ENCODE measurements around the gene LCN1. TPM values are rescaled to one million over a fixed set of nuclear protein-coding genes. Genes with fewer than 3 reads are reported as not detected.
A peak's percentile ranks its signal among the peaks of the same experiment; 100 is the strongest.

Gene LCN1
- total and polyA plus RNA-seq, 2 of the 4 experiments (the other 2 are of a cell fraction), result not detected

- TF ChIP-seq, protein P1, sequence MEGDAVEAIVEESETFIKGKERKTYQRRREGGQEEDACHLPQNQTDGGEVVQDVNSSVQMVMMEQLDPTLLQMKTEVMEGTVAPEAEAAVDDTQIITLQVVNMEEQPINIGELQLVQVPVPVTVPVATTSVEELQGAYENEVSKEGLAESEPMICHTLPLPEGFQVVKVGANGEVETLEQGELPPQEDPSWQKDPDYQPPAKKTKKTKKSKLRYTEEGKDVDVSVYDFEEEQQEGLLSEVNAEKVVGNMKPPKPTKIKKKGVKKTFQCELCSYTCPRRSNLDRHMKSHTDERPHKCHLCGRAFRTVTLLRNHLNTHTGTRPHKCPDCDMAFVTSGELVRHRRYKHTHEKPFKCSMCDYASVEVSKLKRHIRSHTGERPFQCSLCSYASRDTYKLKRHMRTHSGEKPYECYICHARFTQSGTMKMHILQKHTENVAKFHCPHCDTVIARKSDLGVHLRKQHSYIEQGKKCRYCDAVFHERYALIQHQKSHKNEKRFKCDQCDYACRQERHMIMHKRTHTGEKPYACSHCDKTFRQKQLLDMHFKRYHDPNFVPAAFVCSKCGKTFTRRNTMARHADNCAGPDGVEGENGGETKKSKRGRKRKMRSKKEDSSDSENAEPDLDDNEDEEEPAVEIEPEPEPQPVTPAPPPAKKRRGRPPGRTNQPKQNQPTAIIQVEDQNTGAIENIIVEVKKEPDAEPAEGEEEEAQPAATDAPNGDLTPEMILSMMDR (conservative IDR thresholded peaks at IDR 0.05; ENCODE audit: low read depth, low read length), result peak; percentile 6; the same call in 1 of the 2 replicates
- TF ChIP-seq MXI1 (IDR thresholded peaks at IDR 0.05; ENCODE audit: borderline replicate concordance, low read depth, low read length) (no peak), MAZ (IDR thresholded peaks at IDR 0.05; ENCODE audit: borderline replicate concordance, low read depth, low read length) (no peak), FOS (IDR thresholded peaks at IDR 0.05; ENCODE audit: low read depth, low read length) (no peak), USF2 (IDR thresholded peaks at IDR 0.05; ENCODE audit: low read depth, low read length) (peak; percentile 34; the same call in 1 of the 2 replicates)
- no TSS peak for BruUV-seq (replicated peaks)
- H3K36me3 ChIP-seq (ENCODE audit: control insufficient read depth, insufficient read depth, low read length), result peaks cover 3% of the 10 kb centered on the region; the same call in 1 of the 2 replicates
- H3K56ac ChIP-seq (ENCODE audit: extremely low read depth, insufficient read depth, low read length), result no peak overlapping the region
- peak overlapping the region; percentile 19 for H2AK9ac ChIP-seq (replicated peaks; ENCODE audit: low read depth, low read length, poor library complexity)
- peak overlapping the region; percentile 31 for H3K4me2 ChIP-seq (ENCODE audit: low read depth, low read length)
- dilution Hi-C loops (cut with HindIII; ENCODE audit: low sequenced_read_pairs, unreplicated experiment), result no loop called here
- intact Hi-C loops (cut with micrococcal nuclease), result no loop called here
- no peak overlapping the region for H3K18ac ChIP-seq (ENCODE audit: low read depth, low read length)
- H2BK5ac ChIP-seq (ENCODE audit: low read depth, low read length, poor library complexity, severe bottlenecking), result no peak overlapping the region
- no peak overlapping the region for H2BK15ac ChIP-seq (ENCODE audit: low read depth, low read length)
- no peaks in the 10 kb centered on the region; the same call in 1 of the 2 replicates for H4K20me1 ChIP-seq (ENCODE audit: insufficient read depth, low read length)
- no peak overlapping the region for H3K14ac ChIP-seq (replicated peaks; ENCODE audit: low read depth, low read length)
- DNase-seq, result no peak
- no peak overlapping the region for H2BK20ac ChIP-seq (ENCODE audit: low read depth, low read length)
- no peak overlapping the region for H4K91ac ChIP-seq (ENCODE audit: insufficient read depth, low read depth, low read length)
- peaks cover 5% of the 10 kb centered on the region; the same call in 1 of the 2 replicates for H3K4me1 ChIP-seq (ENCODE audit: control insufficient read depth, insufficient read depth, low read length)
- ChIA-PET POLR2A (ENCODE audit: unreplicated experiment) (no interaction called here), CTCF (no interaction called here)
- H3K27ac ChIP-seq (ENCODE audit: insufficient read depth, low read length), result no peak overlapping the region
- in situ Hi-C loops (cut with MboI; ENCODE audit: low sequenced_read_pairs), result no loop called here
- peaks cover 16 to 17% of the 10 kb centered on the region in 2 experiments; a peak in 2 of 4 replicates for H3K79me1 ChIP-seq (ENCODE audit: low read depth in 1 of 2, low read length in 2 of 2)
- no peaks in the 10 kb centered on the region for H3K27me3 ChIP-seq (ENCODE audit: control insufficient read depth, insufficient read depth, low read length)
- no peak overlapping the region for H3K9ac ChIP-seq (ENCODE audit: low read depth, low read length)
- peak; percentile 4 for ATAC-seq (ENCODE audit: low read depth)
- H3K9me3 ChIP-seq (ENCODE audit: control insufficient read depth, insufficient read depth, low read length), result no peaks in the 10 kb centered on the region
- H3K9me1 ChIP-seq (ENCODE audit: insufficient read depth, low read length), result no peaks in the 10 kb centered on the region
- peak overlapping the region; percentile 85 for H2AFZ ChIP-seq (replicated peaks; ENCODE audit: low read length, poor library complexity)
- no peak overlapping the region for H3K23ac ChIP-seq (ENCODE audit: low read depth, low read length)
- no peak overlapping the region for H4K8ac ChIP-seq (ENCODE audit: low read depth in 2 of 2, low read length in 2 of 2)
- no peak overlapping the region for H2AK5ac ChIP-seq (ENCODE audit: low read depth, low read length)
- peak overlapping the region; percentile 78 for H3K4me3 ChIP-seq (ENCODE audit: insufficient read depth, low read depth, low read length)
- H3K4ac ChIP-seq (ENCODE audit: low read depth, low read length), result no peak overlapping the region
- no peak overlapping the region for H4K5ac ChIP-seq (ENCODE audit: low read depth, low read length)
- no peak overlapping the region for H2BK120ac ChIP-seq (ENCODE audit: low read depth, low read length)
- WGBS, 2 experiments (ENCODE audit: extremely low coverage in 2 of 2, insufficient read length in 1 of 2), result 7% methylated on average over 44 of the region's 64 CpGs; no CpG with 5 or more reads in 1 of the 2 experiments
Observed at GRCh38 chr9:135478829-135479468, 42.3 kb upstream of the LCN1 start.

Measured in IMR-90 (cell line).